GF-D8 (cell line): ENCODE results near the gene FXN.
"Not testable (repeated sequence)": the region's sequence is repeated elsewhere in the genome, so short reads cannot be mapped to it uniquely, and the experiment has no call there.

Source experiments
- DNase-seq: peaks from one replicate; lab custom pipeline; 2025; lab: John Stamatoyannopoulos, UW

Gene FXN

GRCh38 chr9:69027355-69028097 is 8.0 kb upstream of the FXN start:
- DNase-seq = peak; percentile 33

- peak; percentile 86 for DNase-seq
These were observed 6.8 kb upstream of the FXN start for GRCh38 chr9:69028754-69029153.

GRCh38 chr9:69029535-69029934 is 6.0 kb upstream of the FXN start:
- no peak for DNase-seq

GRCh38 chr9:69030851-69031645 is 4.5 kb upstream of the FXN start:
- DNase-seq = no peak

- DNase-seq = no peak
These were observed 1.5 kb upstream of the FXN start for GRCh38 chr9:69034071-69034470.

GRCh38 chr9:69036309-69036708 is 757 bp downstream of the FXN start:
- DNase-seq = no peak

- DNase-seq = no peak
These were observed 1.2 kb downstream of the FXN start for GRCh38 chr9:69036799-69037198.

GRCh38 chr9:69040646-69041045 is 5.1 kb downstream of the FXN start:
- no peak for DNase-seq

GRCh38 chr9:69044240-69045219 is 9.0 kb downstream of the FXN start:
- no peak for DNase-seq

GRCh38 chr9:69045821-69046220 is 10.3 kb downstream of the FXN start:
- DNase-seq = no peak

- DNase-seq = no peak
These were observed 11.2 kb downstream of the FXN start for GRCh38 chr9:69046723-69047122.

- DNase-seq = no peak
These were observed 11.8 kb downstream of the FXN start for GRCh38 chr9:69047371-69047770.

GRCh38 chr9:69049094-69049493 is 13.5 kb downstream of the FXN start:
- DNase-seq = no peak

- DNase-seq = not testable (repeated sequence)
These were observed 15.4 kb downstream of the FXN start for GRCh38 chr9:69050936-69051335.

- DNase-seq = no peak
These were observed 19.4 kb downstream of the FXN start for GRCh38 chr9:69054989-69055388.

- DNase-seq = no peak
These were observed 20.8 kb downstream of the FXN start for GRCh38 chr9:69056191-69056815.

- DNase-seq = no peak
These were observed 22.5 kb downstream of the FXN start for GRCh38 chr9:69058101-69058500.

- DNase-seq = no peak
These were observed 25.2 kb downstream of the FXN start for GRCh38 chr9:69060766-69061165.

- no peak for DNase-seq
These were observed 26.6 kb downstream of the FXN start for GRCh38 chr9:69062195-69062594.

- no peak for DNase-seq
These were observed 28.3 kb downstream of the FXN start for GRCh38 chr9:69063839-69064238.

- no peak for DNase-seq
These were observed 30.1 kb downstream of the FXN start for GRCh38 chr9:69065660-69066059.

- DNase-seq = no peak
These were observed 31.4 kb downstream of the FXN start for GRCh38 chr9:69066955-69067354.
